SK-N-SH treated with all-trans-retinoic acid at 6 μM for 48 hours (cell line): ENCODE data around the gene VWA5B1.

Experiments used
- BACH2 ChIP-seq: fragments of 250-450 bp; sonication (Bioruptor Pico); IDR thresholded peaks from 2 replicates; pipeline ENCODE4 v1.9.0; 2021; ENCODE audit warnings: mild to moderate bottlenecking, borderline replicate concordance
- ZC3H10 ChIP-seq: fragments of 250-450 bp; sonication (Bioruptor Pico); IDR thresholded peaks from 2 replicates; pipeline ENCODE4 v1.5.1; 2021; ENCODE audit warnings: mild to moderate bottlenecking, moderate library complexity
- TF ChIP-seq, protein P1 (sequence below): fragments of 250-450 bp; sonication (Bioruptor Pico); IDR thresholded peaks from 2 replicates; pipeline ENCODE4 v1.8.0; 2020; ENCODE audit warnings: mild to moderate bottlenecking, moderate library complexity, borderline replicate concordance

- TF ChIP-seq BACH2 (CRISPR knock-in tag) (no peak), ZC3H10 (CRISPR knock-in tag) (no peak)
- TF ChIP-seq, protein P1, sequence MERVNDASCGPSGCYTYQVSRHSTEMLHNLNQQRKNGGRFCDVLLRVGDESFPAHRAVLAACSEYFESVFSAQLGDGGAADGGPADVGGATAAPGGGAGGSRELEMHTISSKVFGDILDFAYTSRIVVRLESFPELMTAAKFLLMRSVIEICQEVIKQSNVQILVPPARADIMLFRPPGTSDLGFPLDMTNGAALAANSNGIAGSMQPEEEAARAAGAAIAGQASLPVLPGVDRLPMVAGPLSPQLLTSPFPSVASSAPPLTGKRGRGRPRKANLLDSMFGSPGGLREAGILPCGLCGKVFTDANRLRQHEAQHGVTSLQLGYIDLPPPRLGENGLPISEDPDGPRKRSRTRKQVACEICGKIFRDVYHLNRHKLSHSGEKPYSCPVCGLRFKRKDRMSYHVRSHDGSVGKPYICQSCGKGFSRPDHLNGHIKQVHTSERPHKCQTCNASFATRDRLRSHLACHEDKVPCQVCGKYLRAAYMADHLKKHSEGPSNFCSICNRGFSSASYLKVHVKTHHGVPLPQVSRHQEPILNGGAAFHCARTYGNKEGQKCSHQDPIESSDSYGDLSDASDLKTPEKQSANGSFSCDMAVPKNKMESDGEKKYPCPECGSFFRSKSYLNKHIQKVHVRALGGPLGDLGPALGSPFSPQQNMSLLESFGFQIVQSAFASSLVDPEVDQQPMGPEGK (CRISPR knock-in tag), result no peak
Observed at GRCh38 chr1:20399606-20400180, 109.0 kb downstream of the VWA5B1 start.
